Fibroblast of pulmonary artery (primary cell): ENCODE measurements around the gene MIF4GD.

Source experiments
- DNase-seq: peaks from one replicate; pipeline ENCODE4 v3.0.0-alpha.2; 2010; ENCODE audit warnings: low read depth
- H3K4me3 ChIP-seq: replicated peaks from 2 replicates; pipeline ENCODE4 v1.5.1; 2011; ENCODE audit warnings: low read depth, mild to moderate bottlenecking, control low read depth, low read length, moderate library complexity
- TF ChIP-seq, protein P1 (sequence below): IDR thresholded peaks from 2 replicates; pipeline ENCODE4 v1.5.1; 2011; ENCODE audit warnings: mild to moderate bottlenecking, control low read depth, low read length, inconsistent platforms; ENCODE audit errors: missing control alignments

MIF4GD gene

DNA sequence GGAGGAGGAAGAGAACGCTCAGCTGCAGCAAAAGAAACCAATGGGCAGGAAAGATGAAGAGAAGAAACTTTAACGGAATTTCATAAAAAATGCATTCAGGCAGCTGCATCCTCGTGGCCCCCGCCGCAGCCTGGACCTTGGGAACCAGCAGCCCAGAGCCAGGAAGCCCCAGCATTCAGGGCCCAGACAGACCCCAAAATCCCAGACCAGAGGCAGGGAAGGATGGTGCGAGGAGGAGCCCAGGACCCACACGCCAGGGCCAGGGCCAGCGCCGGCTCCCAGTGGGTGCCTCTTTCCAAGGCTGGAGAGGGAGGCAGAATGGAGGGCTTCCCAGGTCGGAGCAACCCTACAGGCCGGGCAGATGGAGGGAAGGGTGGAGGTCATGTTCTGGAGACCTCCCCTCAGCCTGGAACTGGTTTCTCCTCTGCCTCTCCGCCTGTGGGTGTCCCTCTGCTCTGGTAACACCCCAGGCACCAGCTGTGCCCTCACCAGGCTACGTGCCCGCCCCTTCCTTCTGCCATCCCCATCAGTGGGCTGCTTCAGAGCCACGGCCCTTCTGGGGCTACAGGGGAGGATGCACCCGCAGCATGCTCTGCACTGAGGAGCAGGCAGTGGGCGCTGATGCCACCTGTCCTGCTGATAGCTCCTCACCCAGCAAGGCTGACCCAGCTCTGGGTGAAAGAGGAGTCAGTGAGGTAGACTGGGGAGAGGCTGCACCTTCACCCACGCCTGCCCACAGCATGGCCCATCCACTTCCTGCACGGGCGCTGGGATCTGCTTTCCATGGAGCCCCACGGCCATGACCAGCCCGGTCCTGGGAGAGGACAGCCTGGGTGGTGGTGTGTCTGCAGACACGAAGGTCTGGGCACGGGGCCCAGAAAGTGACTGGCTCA lies 1.2 kb upstream of the MIF4GD start:
- peak overlapping the region; percentile 58 for H3K4me3 ChIP-seq
- TF ChIP-seq, protein P1, sequence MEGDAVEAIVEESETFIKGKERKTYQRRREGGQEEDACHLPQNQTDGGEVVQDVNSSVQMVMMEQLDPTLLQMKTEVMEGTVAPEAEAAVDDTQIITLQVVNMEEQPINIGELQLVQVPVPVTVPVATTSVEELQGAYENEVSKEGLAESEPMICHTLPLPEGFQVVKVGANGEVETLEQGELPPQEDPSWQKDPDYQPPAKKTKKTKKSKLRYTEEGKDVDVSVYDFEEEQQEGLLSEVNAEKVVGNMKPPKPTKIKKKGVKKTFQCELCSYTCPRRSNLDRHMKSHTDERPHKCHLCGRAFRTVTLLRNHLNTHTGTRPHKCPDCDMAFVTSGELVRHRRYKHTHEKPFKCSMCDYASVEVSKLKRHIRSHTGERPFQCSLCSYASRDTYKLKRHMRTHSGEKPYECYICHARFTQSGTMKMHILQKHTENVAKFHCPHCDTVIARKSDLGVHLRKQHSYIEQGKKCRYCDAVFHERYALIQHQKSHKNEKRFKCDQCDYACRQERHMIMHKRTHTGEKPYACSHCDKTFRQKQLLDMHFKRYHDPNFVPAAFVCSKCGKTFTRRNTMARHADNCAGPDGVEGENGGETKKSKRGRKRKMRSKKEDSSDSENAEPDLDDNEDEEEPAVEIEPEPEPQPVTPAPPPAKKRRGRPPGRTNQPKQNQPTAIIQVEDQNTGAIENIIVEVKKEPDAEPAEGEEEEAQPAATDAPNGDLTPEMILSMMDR = no peak
- peak; percentile 49 for DNase-seq

DNA sequence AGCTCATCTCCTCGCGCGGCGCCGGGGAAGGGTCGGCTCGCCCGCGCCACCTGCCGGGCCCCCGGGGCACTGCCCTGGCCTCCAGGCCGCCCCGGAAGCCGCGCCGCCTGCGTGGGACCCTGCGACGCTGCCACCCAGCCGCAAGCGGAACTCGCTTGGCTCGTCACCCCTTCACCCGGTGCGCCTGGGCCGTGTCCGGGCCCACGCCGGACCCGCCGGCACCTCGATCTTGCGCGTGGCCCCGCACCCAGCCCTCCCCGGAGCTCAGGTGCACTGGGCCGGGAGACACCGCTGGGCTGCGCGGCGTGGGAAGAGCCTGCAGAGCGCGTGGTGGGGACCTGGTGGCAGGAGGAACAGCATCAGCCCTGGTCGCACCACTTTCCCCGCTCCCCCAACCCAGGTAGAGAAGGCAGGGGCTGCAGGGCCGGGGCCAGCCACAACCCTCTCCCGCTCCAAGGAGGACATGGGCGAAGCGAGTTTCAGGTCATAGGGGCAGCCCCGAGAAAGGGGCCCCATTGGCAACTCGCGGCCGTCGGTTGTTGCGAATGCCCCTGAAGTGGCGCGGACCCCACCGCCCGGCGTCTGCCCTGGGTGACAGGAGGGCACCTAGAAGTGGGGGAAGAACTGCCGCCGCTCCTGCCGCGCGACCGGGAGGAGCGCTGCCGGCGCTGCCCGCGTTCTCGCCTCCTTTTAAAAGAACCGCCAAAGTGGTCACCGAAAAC lies 363 bp upstream of the MIF4GD start:
- TF ChIP-seq, protein P1 = peak; percentile 7
- peak overlapping the region; percentile 58 for H3K4me3 ChIP-seq
- DNase-seq = peak; percentile 65

DNA sequence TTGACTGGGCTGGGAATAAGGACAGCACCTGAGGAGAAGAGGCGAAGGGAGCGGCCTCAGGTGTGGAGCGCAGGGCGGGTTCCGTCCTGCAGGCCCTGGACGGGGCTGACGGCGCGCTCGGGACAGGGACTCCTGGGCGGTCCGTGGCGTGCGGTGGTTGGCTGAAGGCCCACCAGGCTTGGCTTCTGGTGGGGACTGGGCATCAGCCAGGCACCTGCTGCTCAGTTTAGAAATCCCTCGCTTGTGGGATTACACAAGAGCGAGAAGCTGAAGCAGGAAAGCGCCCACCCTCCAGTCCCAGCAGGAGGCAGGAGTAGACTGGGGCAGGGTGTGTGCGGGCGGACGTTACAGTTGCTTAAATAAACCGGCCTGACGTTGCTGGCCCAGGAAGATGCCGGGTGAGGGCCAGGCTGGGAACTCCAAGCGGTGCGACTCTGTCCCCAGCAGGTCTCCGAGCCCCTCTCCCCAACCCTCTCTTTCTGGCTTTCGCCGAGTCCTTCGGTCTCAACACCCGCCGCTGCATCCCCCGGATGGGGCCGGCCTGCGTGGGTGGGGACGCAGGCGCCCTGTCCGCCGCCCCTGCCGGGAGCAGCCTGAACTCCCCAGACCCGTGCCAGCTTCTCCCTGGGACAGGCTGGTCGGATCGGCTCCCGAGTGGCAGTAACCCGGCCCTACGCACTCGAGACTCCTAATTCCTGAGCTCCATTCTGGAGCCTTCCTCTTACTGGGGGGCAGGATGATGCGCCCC lies 639 bp downstream of the MIF4GD start:
- TF ChIP-seq, protein P1 = peak; percentile 46
- peak; percentile 80 for DNase-seq
- peak overlapping the region; percentile 85 for H3K4me3 ChIP-seq

DNA sequence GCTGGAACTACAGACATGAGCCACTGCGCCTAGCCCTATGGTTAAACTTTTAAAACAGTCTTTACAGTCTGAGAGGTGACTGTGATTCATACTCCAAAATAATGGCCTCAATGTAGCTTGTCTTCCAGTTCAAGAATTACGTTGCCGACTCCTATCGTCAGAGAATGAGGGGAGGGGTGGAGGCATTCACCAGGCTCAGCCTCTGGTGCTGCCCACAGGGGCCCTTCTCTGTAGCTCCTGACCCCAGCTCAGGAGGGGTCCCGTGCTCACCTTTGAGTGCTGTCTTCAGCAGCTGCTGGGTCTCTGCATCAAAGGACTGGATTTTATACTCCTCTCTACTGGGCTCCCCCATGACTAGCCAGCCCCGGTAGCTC lies 1.2 kb downstream of the MIF4GD start:
- H3K4me3 ChIP-seq = peak overlapping the region; percentile 85
- no peak for DNase-seq
- TF ChIP-seq, protein P1 = no peak

DNA sequence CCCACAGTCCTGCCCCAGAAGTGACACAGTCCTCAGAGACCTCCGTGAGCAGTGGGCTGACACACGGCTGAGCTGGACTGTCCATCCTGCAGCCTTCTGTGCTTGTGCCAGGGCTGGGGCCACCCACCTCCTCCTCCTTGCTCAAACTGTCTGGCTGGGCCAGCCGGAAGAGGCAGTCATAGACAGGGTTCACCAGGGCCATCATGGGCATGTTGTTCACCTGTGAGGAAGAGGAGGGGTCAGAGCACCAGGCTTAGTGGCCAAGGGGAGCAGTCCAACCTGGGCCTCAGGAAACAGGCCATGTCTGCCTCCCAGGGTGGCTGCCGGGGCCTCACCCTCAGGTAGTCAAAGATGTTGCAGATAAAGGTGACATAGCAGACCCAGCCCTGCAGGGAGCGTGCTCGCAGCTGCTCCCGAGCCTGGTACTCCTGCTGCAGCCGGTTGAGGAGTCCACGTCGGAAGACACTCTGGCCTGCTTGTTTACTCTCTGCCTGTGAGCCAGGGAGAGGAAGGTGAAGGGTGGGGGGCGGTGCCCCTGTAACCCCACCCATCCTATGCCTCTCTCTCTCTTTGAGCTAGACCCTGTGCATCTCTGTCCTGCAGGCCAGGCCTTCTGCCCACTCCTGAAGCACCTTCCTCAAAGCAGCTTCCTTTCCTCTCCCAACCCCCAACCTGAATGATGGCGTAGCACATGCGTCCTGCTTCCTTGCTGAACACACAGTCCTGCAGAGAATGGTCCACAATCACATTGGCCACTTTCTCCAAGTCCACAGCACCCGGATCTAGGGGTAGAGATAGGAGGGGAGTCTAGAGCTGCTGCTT lies 3.4 kb downstream of the MIF4GD start:
- TF ChIP-seq, protein P1 = no peak
- no peak for DNase-seq
- no peak overlapping the region for H3K4me3 ChIP-seq

DNA sequence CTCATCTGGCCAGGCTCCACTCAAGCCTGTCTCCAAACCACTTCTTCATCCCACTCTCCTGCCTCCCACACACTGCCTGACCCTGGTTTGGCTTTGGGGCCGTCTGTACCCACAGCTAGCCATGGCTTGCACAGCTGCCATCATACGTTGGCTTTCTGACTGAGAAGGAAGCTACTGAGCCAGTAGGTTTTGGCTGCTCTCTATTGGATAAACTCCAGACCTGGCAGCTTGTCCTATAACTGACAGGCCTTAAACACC lies 3.9 kb downstream of the MIF4GD start:
- no peak for DNase-seq
- TF ChIP-seq, protein P1 = no peak
- H3K4me3 ChIP-seq = no peak overlapping the region
